HepG2 (cell line): ENCODE measurements around the gene NOC2L. TPM values are rescaled to one million over a fixed set of nuclear protein-coding genes. Genes with fewer than 3 reads are reported as not detected.

Experiments used
- CCDC6 ChIP-seq: sonication (generic); formaldehyde crosslinking; IDR thresholded peaks from 2 replicates; pipeline ENCODE4 v1.8.1; 2022; ENCODE audit warnings: mild to moderate bottlenecking, missing genetic modification reagents, moderate library complexity
- EHMT2 ChIP-seq: fragments of 200-600 bp; sonication (generic); IDR thresholded peaks from 2 replicates; pipeline ENCODE4 v1.7.0; 2017; ENCODE audit warnings: antibody characterized with exemption, low read depth, low read length, borderline replicate concordance
- HOXA3 ChIP-seq: sonication (generic); formaldehyde crosslinking; IDR thresholded peaks from 2 replicates; pipeline ENCODE4 v1.5.0; 2020; ENCODE audit warnings: missing genetic modification reagents
- ISX ChIP-seq: sonication (generic); formaldehyde crosslinking; conservative IDR thresholded peaks from 2 replicates; pipeline ENCODE4 v1.5.0; 2020; ENCODE audit warnings: missing genetic modification reagents
- NFE2L1 ChIP-seq: sonication (generic); formaldehyde crosslinking; IDR thresholded peaks from 2 replicates; pipeline ENCODE4 v1.4.0; 2020; ENCODE audit warnings: missing genetic modification reagents, mild to moderate bottlenecking, borderline replicate concordance
- PAF1 ChIP-seq: IDR thresholded peaks from 2 replicates; pipeline ENCODE4 v1.6.1; 2016; ENCODE audit warnings: missing genetic modification reagents, missing compliant biosample characterization
- SMARCE1 ChIP-seq: fragments of 450-650 bp; IDR thresholded peaks from 2 replicates; pipeline ENCODE4 v1.6.1; 2017; ENCODE audit warnings: borderline replicate concordance
- TOPORS ChIP-seq: sonication (generic); formaldehyde crosslinking; IDR thresholded peaks from 2 replicates; pipeline ENCODE4 v1.8.0; 2023; ENCODE audit warnings: mild to moderate bottlenecking, missing genetic modification reagents
- ZBTB42 ChIP-seq: sonication (generic); formaldehyde crosslinking; IDR thresholded peaks from 2 replicates; pipeline ENCODE4 v1.5.0; 2020; ENCODE audit warnings: mild to moderate bottlenecking, missing genetic modification reagents
- ZFP36L2 ChIP-seq: sonication (generic); formaldehyde crosslinking; IDR thresholded peaks from 2 replicates; pipeline ENCODE4 v1.4.0; 2020; ENCODE audit warnings: missing genetic modification reagents
- ZKSCAN5 ChIP-seq: sonication (generic); formaldehyde crosslinking; IDR thresholded peaks from 2 replicates; pipeline ENCODE4 v1.5.1; 2020; ENCODE audit warnings: mild to moderate bottlenecking, missing genetic modification reagents
- ZNF207 ChIP-seq: fragments of 450-650 bp; IDR thresholded peaks from 2 replicates; pipeline ENCODE4 v1.6.1; 2016; ENCODE audit warnings: antibody characterized with exemption, borderline replicate concordance
- ZNF24 ChIP-seq: fragments of 450-650 bp; IDR thresholded peaks from 2 replicates; pipeline ENCODE4 v1.6.1; 2017; ENCODE audit warnings: antibody characterized with exemption, mild to moderate bottlenecking
- ZNF274 ChIP-seq: sonication (generic); formaldehyde crosslinking; IDR thresholded peaks from 2 replicates; pipeline ENCODE4 v1.5.1; 2020; ENCODE audit warnings: mild to moderate bottlenecking, missing genetic modification reagents
- ZNF329 ChIP-seq: sonication (generic); formaldehyde crosslinking; IDR thresholded peaks from 2 replicates; pipeline ENCODE4 v1.9.0; 2021; ENCODE audit warnings: low read depth, mild to moderate bottlenecking, missing genetic modification reagents
- ZNF335 ChIP-seq: sonication (generic); formaldehyde crosslinking; IDR thresholded peaks from 2 replicates; pipeline ENCODE4 v1.4.0; 2020; ENCODE audit warnings: missing genetic modification reagents
- ZNF431 ChIP-seq: sonication (generic); formaldehyde crosslinking; IDR thresholded peaks from 2 replicates; pipeline ENCODE4 v1.9.0; 2022; ENCODE audit warnings: missing genetic modification reagents, low read depth, mild to moderate bottlenecking, borderline replicate concordance
- ZNF543 ChIP-seq: sonication (generic); formaldehyde crosslinking; IDR thresholded peaks from 2 replicates; pipeline ENCODE4 v1.4.0; 2020; ENCODE audit warnings: mild to moderate bottlenecking, missing genetic modification reagents
- ZNF547 ChIP-seq: sonication (generic); formaldehyde crosslinking; IDR thresholded peaks from 2 replicates; pipeline ENCODE4 v1.5.1; 2020; ENCODE audit warnings: mild to moderate bottlenecking, missing genetic modification reagents
- ZNF720 ChIP-seq: sonication (generic); formaldehyde crosslinking; IDR thresholded peaks from 2 replicates; pipeline ENCODE4 v1.4.0; 2020; ENCODE audit warnings: missing genetic modification reagents
- ZNF780A ChIP-seq: sonication (generic); formaldehyde crosslinking; IDR thresholded peaks from 2 replicates; pipeline ENCODE4 v1.8.0; 2022; ENCODE audit warnings: mild to moderate bottlenecking, missing genetic modification reagents, moderate library complexity
- polyA plus RNA-seq, 8 experiments: library from polyadenylated mRNA; depleted of rRNA in 3 of 8; stranded (reverse) in 7 of 8; unstranded in 1 of 8; fragments of >200 nt; fragmentation: Illumina TruSeq in 4 of 8; extraction: Trizol in 4 of 8; gene quantifications; 2 replicates each; pipeline versions ENCODE4 v1.2.1 to v1.2.3, GENCODE V29; 2011 to 2016; ENCODE audit warnings: low read depth in 4 of 8, missing spikeins in 1 of 8, mixed read lengths in 1 of 8; ENCODE audit not compliant: insufficient read depth in 1 of 8
- total RNA-seq, 5 experiments: library from RNA; depleted of rRNA; stranded (reverse); fragments of >200 nt; fragmentation: Illumina TruSeq; extraction: Trizol; gene quantifications; 2 replicates each; pipeline ENCODE4 v1.2.3, GENCODE V29; 2016; ENCODE audit warnings: low read depth in 1 of 5
- TF ChIP-seq, protein P1 (sequence below): sonication (generic); formaldehyde crosslinking; conservative IDR thresholded peaks from 2 replicates; pipeline ENCODE4 v1.4.0; 2020; ENCODE audit warnings: missing genetic modification reagents
- TF ChIP-seq, protein P2 (sequence below): sonication (generic); formaldehyde crosslinking; IDR thresholded peaks from 2 replicates; pipeline ENCODE4 v1.5.1; 2020; ENCODE audit warnings: mild to moderate bottlenecking, missing genetic modification reagents, borderline replicate concordance
- TF ChIP-seq, protein P3 (sequence below): sonication (generic); formaldehyde crosslinking; IDR thresholded peaks from 2 replicates; pipeline ENCODE4 v1.5.1; 2020; ENCODE audit warnings: mild to moderate bottlenecking, missing genetic modification reagents, moderate library complexity

NOC2L gene
- total and polyA plus RNA-seq, 2 of the 13 experiments (the other 11 are each of a cell fraction or from before 2014, with no cell fraction given), result 32.0 to 103 TPM

DNA sequence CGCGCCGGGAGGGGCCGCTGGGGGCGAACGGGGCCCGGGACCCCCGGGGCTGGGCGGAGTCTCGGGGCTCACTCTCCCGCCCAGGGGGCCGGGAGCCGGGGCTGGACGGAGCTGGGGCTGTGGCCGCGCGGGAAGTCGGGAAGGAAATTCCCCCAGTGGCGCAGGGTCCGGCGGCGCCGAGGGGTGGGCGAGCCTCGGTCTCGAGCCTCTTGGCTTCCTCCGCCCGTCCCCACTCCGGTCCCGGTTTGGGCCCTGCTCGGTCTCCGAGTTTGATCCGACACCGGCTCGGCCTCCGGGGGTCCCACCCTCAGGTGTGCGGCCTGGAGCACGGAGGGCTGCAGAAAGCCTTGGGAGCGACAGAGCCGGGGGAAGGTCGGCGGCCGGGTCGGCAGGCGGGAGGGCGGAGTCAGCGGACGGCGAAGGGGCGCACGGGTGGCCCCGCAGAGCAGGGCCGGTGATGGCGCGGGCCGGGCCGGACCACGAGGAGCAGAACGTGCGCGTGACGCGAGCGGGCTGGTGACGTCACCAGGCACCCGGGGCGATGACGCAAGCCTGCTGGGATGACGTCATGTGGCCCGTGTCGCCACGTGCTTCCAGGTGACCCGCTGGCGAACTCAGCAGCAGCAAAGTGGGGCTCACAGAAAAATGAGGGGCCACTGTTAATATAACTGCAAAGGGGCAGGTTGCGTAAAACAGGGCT lies 41.5 kb upstream of the NOC2L start (continued):
- TF ChIP-seq, protein P1, sequence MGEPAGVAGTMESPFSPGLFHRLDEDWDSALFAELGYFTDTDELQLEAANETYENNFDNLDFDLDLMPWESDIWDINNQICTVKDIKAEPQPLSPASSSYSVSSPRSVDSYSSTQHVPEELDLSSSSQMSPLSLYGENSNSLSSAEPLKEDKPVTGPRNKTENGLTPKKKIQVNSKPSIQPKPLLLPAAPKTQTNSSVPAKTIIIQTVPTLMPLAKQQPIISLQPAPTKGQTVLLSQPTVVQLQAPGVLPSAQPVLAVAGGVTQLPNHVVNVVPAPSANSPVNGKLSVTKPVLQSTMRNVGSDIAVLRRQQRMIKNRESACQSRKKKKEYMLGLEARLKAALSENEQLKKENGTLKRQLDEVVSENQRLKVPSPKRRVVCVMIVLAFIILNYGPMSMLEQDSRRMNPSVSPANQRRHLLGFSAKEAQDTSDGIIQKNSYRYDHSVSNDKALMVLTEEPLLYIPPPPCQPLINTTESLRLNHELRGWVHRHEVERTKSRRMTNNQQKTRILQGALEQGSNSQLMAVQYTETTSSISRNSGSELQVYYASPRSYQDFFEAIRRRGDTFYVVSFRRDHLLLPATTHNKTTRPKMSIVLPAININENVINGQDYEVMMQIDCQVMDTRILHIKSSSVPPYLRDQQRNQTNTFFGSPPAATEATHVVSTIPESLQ (CRISPR knock-in tag), result 0 out of 2 replicates have a peak, but pooled peaks have one; percentile 54
- TF ChIP-seq ZFP36L2 (no peak), NFE2L1 (CRISPR knock-in tag) (peak; percentile 66; the same call in 1 of the 2 replicates), HOXA3 (peak; percentile 100), ZNF543 (CRISPR knock-in tag) (peak; percentile 67; the same call in 1 of the 2 replicates), CCDC6 (CRISPR knock-in tag) (0 out of 2 replicates have a peak, but pooled peaks have one; percentile 66), EHMT2 (no peak), ZBTB42 (CRISPR knock-in tag) (peak; percentile 85), ZNF24 (no peak), ZNF335 (no peak), ZNF547 (CRISPR knock-in tag) (peak; percentile 95), TOPORS (CRISPR knock-in tag) (peak; percentile 30; the same call in 1 of the 2 replicates), ZNF207 (no peak), ZNF780A (CRISPR knock-in tag) (0 out of 2 replicates have a peak, but pooled peaks have one; percentile 42), ZNF274 (peak; percentile 66; the same call in 1 of the 2 replicates), ZNF720 (CRISPR knock-in tag) (0 out of 2 replicates have a peak, but pooled peaks have one; percentile 18), ZKSCAN5 (no peak), SMARCE1 (no peak), ZNF329 (no peak; the same call in 1 of the 2 replicates), ZNF431 (CRISPR knock-in tag) (no peak), PAF1 (CRISPR knock-in tag) (no peak), ISX (CRISPR knock-in tag) (0 out of 2 replicates have a peak, but pooled peaks have one; percentile 56)
- TF ChIP-seq, protein P2, sequence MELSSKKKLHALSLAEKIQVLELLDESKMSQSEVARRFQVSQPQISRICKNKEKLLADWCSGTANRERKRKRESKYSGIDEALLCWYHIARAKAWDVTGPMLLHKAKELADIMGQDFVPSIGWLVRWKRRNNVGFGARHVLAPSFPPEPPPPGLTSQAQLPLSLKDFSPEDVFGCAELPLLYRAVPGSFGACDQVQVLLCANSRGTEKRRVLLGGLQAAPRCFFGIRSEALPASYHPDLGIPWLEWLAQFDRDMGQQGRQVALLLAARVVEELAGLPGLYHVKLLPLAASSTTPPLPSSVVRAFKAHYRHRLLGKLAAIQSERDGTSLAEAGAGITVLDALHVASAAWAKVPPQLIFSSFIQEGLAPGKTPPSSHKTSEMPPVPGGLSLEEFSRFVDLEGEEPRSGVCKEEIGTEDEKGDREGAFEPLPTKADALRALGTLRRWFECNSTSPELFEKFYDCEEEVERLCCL, result peak; percentile 25
- TF ChIP-seq, protein P3, sequence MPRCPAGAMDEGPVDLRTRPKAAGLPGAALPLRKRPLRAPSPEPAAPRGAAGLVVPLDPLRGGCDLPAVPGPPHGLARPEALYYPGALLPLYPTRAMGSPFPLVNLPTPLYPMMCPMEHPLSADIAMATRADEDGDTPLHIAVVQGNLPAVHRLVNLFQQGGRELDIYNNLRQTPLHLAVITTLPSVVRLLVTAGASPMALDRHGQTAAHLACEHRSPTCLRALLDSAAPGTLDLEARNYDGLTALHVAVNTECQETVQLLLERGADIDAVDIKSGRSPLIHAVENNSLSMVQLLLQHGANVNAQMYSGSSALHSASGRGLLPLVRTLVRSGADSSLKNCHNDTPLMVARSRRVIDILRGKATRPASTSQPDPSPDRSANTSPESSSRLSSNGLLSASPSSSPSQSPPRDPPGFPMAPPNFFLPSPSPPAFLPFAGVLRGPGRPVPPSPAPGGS (CRISPR knock-in tag), result peak; percentile 82; the same call in 1 of the 2 replicates
